Subcutaneous adipose tissue (tissue), 4 donors: ENCODE measurements around the gene EEFSEC. TPM values are rescaled to one million over a fixed set of nuclear protein-coding genes. Genes with fewer than 3 reads are reported as not detected.

Experiments used
- CTCF ChIP-seq: fragments of 450-650 bp; IDR thresholded peaks from one replicate; pipeline ENCODE4 v1.5.1; 2016; ENCODE audit warnings: low read depth, mild to moderate bottlenecking, control low read depth, antibody characterized with exemption, moderate library complexity
- total RNA-seq, 4 donors: library from RNA; depleted of rRNA; stranded (reverse); fragments of >200 nt; gene quantifications; one replicate each; pipeline ENCODE4 v1.1.0, GENCODE V29; 2016

EEFSEC gene
- total RNA-seq, 4 donors from 2014 or later, result 13.7 to 26.9 (median 17.4) TPM

GRCh38 chr3:128287216-128287615, 133.9 kb downstream of the EEFSEC start:
- no peak for TF ChIP-seq CTCF

GRCh38 chr3:128289534-128289933, 136.3 kb downstream of the EEFSEC start:
- no peak for TF ChIP-seq CTCF

- no peak for TF ChIP-seq CTCF
Observed at GRCh38 chr3:128290484-128290883, 137.2 kb downstream of the EEFSEC start.

GRCh38 chr3:128293930-128294329, 140.6 kb downstream of the EEFSEC start:
- no peak for TF ChIP-seq CTCF

- no peak for TF ChIP-seq CTCF
Observed at GRCh38 chr3:128294999-128295468, 141.8 kb downstream of the EEFSEC start.

- no peak for TF ChIP-seq CTCF
Observed at GRCh38 chr3:128296469-128297251, 143.4 kb downstream of the EEFSEC start.

- TF ChIP-seq CTCF, result no peak
Observed at GRCh38 chr3:128297401-128298138, 144.3 kb downstream of the EEFSEC start.
